Bone marrow (tissue), 2 donors: ENCODE data around the gene KIAA0753.

Experiments used
- DNase-seq, 2 donors: peaks; one replicate each; lab custom pipeline; 2025; lab: John Stamatoyannopoulos, UW

Gene KIAA0753

DNA sequence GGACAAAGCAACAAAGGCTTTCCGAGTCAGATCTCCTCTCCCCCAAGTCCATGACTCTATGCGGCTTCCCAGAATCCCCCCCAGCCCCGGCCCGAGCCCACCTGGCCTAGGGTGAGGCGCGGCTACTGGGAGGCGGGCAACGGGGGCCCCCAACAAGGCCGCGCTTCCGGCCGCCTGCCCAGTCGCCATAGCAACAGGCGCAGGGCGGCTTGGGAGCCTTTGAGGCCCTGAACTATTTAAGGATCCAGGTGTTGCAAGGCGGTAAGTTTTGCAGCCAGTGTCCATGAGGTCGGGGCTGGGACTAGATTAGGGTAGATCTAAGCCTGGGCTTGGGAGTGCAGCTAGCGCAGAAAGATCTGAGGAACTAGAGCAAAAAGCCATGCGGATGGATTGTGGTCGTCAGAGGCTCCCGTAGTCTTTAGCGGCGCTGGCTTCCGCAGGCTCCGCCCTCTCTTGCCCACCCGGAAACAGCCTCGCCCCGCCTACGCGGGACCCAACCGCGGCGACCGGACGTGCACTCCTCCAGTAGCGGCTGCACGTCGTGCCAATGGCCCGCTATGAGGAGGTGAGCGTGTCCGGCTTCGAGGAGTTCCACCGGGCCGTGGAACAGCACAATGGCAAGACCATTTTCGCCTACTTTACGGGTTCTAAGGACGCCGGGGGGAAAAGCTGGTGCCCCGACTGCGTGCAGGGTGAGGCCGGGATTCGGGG is at the start of gene KIAA0753, which contains the start of gene TXNDC17:
Gene KIAA0753 (minus strand): TSS at position 176 of the 711 bp plus-strand sequence. CDS start 5,608 bp downstream, outside the sequence.
Gene TXNDC17 (plus strand): TSS at position 525 of the 711 bp plus-strand sequence. CDS start 23 bp downstream, at position 548.
- DNase-seq = peak; percentile 84 to 86

DNA sequence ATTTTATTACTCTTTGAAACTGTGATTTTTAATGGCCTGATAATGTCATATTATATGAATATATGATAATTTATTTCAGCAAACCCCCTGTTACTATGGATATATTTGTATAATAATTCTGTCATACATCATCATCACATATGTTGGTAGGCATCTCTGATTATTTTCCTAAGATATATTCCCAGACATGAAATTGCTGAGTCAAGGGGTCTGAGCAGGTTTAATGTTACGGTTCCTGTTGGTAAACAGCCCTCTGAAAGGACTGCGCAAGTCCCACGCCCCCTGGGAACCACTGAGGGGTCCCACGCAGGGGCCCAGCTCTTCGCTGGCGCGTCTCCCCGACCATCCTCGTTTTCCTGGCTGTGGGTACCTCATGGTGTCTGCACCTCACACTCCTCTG is 48.4 kb upstream of the KIAA0753 start:
- no peak for DNase-seq

DNA sequence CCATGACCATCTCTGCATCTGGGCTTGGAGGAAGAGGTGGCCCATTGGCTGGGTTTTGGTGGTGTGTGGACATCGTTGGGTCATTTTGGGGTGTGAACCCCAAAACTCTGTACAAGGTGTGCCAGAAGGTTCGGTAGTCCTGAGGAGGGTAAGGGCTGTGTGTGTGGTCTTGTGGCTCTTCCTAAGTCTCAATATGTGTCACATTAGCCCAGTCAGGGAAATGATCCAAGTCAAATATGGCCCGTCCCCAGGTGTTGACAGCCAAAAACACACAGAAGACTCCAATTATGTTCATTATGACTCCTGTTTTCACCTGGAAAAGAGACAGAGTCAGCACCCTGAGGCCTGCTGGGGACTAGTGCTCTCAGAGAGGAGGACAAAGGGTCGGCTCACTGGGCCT is 45.5 kb upstream of the KIAA0753 start:
- no peak for DNase-seq

DNA sequence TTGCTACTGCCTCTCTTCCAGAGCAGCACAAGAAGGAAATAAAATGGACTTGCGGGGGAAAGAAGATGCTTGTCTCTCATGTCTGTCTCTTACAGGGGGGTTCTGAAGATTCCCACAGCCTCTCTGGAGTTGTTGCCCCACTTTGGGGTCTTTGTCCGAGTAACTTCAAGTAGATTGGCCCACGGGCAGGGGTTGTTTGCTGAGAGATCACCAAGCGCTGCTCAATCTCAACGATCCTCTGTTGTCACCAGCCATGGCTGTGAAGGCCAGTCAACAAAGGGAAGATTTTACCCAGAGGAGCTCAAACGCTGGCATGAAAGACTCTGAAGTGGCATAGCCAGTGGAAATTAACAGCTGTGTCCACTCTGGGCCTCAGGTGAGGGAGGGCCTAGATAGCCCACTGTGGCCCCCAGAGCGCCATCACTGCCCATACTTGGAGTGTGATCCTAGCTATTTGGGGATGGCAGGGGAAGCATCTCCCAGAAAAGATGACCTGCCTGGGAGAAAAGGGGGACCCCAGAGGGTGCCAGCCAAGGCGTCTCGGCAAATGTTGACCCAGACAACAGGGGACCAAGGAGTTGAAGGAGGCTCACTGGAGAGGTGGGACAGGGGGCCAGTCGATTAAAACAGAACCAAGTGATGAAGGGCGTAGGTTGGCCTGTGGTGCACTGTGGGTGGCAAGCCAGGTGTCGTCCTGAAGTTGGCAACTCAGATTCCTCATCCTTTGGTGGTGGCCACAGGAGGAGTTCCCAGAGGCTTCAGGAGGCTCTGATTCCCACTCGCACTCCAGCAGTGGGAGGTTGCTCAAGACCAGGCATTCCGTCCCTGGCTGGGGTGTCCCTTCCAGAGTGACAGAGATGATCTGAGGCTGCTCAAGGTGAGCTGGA is 44.6 kb upstream of the KIAA0753 start:
- no peak for DNase-seq

DNA sequence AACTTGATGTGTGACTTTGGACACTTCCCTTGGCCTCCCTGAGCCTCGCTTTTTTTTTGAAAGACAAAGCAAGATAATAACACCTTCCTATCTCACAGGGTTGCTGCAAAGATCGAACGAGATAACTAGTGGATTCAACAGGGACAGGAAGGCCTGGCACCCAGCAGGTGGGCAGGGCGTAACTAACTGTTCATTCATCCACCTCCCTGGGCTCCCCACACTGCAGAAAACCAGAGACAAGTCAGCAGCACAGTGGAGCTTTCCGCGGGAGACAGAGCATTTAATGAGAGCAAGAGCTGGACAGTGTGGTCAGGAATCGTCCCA is 43.9 kb upstream of the KIAA0753 start:
- DNase-seq = no peak

DNA sequence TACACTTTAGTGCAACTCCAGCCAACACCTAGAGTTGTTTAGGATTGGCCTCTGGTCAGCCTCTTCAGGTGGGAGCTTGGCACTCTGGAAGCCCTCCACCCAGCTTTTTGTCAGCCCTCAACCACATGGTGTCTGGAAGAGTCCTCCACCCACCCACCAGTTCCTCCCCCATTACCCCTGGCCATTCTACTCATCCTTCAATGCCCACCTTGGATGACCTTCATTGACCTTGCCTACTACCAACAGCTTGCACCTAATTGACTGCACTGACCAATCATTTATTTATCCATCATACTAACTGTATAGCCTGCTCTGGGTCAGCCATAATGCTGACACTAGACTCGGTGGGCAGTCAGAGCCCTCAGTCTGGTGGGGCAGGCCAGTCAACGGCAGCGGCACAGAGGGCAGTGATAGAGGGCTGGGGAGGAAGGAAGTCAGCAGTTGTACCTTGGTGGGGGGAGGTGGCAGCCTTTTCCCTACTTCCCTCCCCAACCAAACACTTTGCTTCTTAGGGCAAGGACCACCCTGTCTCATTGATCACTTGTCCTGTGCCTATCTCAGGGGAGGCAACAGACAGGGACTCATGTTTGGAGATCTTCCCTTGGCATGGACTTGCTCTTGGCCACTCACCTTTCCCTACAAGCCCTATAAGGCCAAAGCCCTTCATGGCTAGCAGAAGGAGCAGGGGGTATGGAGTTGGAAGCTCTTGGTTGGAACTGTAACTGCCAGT is 43.4 kb upstream of the KIAA0753 start:
- no peak for DNase-seq

DNA sequence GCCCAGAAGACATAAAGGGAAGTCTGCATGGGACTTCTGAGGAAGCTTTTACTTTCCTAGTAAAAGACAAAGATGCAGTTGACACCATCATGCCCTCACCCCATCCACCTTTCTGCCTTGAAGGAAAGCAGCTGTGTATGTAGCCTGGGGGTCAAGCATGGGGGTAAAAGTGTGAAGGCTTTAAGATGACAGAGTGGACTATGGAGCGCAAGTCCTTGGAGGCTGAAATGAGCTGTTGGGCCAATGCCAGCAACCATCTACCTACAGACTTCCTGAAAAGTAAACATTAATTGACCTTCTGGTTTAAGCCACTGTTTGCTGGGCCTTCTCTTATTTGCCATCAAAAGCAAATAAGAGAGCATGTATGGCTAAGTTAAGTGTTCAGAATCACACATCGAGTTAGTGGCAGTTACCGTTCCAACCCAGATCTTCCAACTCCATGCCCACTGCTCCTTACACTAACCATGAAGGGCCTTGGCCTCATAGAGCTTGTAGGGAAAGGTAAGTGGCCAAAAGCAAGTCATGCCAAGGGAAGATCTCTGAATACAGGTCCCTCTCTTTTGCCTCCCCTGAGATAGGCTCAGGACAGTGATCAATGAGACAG is 42.7 kb upstream of the KIAA0753 start:
- no peak for DNase-seq

DNA sequence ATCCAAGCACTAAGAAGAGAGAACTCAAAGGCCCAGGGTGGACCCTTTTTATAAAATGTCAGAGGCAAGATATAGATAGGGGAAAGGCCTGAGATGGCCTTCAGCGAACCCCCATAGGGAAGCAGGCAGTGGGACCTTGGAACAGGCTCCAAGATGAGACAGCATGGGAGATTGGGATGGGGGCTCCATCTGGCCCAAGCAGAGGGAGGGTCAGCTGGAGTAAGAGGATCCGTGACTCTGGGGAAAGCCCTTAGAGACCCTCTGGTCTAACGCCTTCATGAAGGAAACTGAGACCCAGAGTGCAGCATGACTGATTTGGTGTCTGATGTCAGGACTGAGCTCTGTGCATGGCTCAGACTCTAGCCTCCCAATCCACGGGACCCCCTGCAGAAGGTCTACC is 41.8 kb upstream of the KIAA0753 start:
- no peak for DNase-seq

DNA sequence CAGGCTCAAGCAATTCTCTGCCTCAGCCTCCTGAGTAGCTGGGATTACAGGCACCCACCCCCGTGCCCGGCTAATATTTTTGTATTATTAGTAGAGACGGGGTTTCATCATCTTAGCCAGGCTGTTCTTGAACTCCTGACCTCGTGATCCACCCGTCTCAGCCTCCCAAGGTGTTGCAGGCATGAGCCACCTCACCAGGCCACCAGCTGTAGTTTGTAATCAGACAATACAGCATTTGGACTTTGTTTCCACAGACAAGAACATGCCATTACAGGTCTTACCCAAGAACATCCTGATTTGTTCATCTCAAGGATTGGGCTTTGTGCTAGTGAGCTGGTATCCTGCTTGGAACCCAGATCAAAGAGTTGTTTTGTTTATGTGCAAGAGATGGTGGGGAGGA is 41.2 kb upstream of the KIAA0753 start:
- DNase-seq = no peak

DNA sequence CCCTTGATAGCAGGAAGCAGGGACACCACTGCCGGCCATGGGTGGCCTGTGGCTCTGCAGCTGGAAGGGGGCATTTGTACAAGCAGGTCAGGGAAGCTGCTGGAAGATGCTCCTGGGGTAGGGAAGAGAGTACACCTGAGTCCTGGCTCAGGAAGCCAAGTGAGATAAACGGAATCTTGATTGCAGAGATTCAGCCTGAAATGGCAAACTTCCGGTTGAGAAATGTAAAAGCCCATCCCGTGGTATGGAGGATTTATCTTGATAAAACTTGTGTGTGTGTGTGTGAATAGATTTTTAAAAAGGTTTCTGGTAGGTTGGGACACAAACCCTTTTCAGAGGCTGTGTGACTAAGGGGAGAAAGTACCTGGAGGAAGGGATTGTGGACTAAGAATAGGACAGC is 40.7 kb upstream of the KIAA0753 start:
- DNase-seq = no peak

DNA sequence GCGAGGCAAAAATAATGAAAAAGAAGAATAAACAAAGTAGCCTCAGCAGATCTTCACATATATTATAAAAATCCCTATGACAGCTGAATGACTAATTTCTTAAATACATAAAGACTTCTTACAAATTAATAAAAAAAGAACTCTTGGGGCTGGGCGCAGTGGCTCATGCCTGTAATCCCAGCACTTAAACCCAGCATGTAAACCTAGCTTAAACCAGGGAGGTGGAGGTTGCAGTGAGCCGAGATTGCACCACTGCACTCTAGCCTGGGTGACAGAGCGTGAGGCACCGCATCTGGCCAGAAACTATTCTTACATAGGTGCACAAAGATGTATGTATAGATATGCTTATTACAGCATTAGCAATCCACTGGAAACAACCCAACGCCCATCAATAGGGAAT is 38.7 kb upstream of the KIAA0753 start:
- no peak for DNase-seq

DNA sequence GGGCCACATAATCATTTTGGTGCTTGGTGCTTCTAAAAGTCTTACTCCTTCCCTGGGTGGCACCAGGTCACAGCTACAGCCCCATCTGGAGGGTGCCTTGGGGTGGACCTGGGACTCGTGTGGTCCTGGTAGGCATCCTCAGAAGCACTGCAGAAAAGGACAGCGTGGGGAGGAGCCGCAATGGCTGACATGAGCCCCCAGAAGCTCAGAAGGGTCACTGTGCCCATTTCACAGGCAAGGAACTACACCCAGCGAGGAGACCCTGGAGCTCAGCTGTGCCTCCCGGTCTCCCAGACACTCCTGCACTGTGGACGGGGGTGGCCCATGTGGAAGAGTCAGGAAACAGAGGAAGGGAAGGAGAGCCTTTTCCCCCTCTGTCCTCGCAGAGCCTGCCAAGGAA is 37.4 kb upstream of the KIAA0753 start:
- no peak for DNase-seq

DNA sequence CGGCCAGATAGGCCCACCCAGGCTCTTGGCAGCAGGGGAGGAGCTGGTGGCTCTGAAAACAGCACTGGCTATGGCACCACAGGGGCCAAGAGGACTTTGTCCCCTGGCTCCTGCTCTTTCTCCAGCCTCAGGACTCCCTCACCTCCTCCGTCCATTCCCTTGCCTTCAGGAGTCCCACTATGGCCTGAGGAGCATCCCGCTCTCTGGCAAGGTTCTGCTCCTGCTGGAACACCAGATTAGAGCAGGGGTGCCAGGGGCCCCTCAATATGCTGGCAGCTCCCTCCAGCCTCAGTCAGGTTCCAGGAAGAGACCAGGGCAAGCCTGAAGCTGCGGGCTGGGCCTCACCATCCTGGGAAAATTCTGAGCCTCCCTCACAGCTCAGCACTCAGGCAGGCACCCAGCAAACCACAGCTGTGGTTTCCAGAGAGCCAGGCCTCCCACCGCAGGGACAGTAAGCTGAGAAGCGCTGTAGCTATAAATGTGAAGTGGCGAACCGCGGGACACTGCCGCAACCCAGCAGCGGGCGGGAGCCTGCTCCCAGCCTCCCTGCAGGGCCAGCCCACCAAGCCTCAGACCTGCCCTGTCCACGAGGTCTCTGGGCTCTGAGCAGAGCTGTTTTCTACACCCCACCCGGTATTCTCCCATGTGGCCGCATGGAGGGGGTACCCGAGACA is 36.8 kb upstream of the KIAA0753 start:
- DNase-seq = no peak

DNA sequence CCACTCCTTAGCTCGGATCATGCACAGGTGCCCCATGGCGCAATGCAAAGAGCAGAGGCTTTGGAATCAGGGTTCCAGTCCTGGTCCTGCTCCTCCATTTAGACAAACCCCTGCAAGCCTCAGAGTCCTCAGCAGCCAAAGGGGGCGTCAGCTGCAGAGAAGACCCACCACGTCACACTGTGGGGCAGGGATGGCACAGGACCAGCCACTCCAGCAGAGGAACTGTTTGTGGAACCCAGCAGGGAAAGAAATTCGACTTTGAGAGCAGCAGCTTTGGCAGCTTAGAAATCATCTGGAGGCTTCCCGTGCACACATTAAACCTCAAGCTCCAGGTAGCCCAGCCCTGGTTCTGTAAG is 36.3 kb upstream of the KIAA0753 start:
- DNase-seq = no peak

DNA sequence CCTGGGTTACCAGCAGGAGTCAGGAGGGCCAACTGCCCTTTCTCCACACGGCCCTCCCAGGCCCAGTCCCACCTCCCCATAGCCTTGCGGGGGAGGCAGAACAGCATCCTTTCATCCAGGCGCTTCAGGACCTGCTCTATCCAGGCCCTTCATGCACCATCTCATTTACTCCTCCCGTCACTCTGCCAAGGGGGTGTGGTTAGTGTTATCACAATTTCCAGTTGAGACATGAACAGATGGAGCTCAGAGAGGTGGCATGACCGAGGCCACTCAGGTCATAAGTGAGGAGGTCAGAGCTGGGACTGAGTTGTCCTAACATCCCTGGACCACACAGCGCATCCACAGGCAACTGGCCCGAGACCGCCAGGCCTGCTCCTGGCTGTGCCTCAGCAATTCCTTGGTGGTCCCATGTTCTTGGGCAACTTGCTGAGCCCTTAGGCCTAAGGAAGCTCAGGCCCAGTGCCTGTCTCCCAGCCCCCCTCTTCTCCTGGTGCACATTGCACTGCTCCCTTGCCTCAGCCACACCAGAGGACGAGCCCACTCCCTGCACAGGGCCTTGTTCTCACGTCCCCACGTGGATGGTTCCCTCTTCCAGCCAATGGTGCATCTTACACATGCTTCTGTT is 34.8 kb upstream of the KIAA0753 start:
- no peak for DNase-seq

DNA sequence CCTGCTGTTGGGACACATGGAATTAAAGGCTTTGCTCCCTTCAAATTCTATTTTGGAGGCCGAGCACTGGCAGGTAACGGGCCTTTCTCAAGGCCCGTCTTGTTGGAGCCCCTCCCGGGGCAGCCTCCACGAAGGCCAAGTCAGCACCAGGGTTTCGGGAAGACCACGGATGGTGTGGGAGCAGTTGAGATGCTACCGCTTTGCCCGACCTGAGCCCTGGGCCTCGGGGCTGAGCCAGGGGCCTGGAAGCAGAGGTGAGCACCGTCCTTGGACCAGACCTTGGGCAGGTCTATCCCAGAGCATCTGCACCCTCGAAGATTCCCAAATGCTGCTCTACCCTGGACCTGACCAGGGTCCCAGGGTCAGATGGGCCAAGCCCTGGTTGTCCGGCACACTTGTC is 34.1 kb upstream of the KIAA0753 start:
- DNase-seq = no peak

DNA sequence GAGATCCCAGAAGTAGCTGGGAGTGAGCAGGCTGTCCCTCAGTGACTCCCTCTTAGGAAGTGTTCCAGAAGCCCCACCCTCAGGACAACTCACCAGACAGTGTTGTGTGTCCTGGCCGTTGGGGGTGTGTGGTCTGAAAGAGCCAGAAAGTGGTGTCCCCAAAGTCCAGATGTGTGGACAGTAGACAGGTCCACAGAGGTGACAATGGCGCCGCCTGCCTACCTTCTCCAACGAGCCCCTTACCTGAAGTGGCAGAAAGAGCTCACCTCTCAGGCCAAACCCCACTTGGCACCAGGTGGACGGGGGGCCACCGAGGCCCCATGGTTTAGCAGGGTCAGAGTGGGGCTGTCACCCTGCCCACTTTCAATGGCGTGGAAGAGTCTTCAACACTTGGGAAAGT is 30.9 kb upstream of the KIAA0753 start:
- no peak for DNase-seq

DNA sequence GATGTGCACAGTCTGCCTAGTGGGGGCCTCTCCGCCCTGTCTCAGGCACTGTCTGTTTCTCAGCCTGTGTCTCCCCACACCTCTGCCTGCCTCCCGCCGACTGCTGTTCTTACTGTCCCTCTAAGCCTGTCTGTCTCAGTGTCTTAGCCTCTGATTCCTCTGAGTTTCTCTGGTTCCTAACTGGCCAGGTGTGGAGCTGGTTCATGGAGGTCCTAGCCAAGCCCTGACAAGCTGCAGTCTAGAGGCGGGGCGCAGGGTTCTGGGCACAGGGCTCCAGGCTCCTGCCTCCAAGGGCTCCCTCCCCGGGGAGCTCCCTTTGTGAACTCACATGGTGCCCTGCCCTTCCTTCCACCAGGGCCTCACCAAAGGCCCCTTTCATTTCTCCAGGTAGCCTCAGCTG is 30.5 kb upstream of the KIAA0753 start:
- no peak for DNase-seq

DNA sequence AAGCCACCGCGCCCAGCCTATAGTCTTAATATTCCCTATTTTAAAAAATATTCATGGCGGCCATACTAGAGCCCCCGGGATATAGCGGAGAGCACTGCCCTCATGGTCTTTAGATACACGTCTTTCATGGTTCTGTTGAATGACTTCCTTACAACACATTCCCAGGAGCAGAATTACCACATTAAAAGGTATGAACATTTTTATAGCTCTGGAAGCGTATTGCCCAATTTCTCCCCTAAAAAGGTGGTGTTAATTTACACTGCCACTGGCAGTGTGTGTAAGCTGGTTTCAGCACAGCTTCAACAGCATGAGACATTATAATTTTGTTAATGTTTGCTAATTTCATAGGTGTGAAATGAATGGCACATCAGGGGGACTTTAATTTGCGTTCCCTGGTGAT is 30.1 kb upstream of the KIAA0753 start:
- DNase-seq = no peak

DNA sequence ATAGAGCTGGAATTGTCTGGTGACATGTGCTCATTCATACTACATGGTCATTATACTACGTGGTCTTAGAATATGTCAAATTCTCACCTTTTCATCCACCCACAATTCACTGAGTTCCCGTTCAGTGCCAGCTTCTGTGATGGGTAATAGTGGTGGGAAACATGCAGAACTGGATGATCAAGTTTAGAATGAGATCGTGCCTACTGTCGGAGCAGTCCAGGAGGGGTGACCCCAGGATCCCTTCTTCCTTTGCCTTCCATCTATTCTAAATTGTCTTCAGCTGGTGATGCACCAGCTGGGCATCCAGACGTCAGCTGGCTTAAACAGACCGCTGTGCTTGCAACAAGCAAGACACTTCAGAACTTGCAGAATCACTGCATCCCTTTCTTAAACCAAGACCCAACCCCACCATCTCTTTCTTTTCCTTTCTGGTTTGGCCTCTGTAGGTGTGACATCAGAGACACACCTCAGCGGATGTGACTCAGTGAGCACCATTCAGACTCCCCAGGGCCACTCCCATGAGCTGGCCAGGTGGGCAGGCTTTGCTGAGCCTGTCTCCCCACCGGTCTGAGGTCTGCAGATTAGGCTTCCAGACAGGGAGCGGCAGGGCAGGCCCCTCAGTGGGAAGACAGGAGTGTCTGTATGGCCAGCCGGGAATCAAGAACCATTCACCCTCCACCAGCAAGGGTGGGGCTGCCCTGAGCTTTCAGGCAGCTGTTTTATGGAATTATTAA is 29.1 kb upstream of the KIAA0753 start:
- DNase-seq = no peak
